Neural cell (in vitro differentiated cells): ENCODE measurements around the gene ZNF407. TPM values are rescaled to one million over a fixed set of nuclear protein-coding genes. Genes with fewer than 3 reads are reported as not detected.

Experiments used
- H2AFZ ChIP-seq: fragments of 200-600, 300-800 bp; sonication (generic), shearing (Covaris generic); 2 replicates; pipeline ENCODE4 v1.6.0; 2014; ENCODE audit warnings: low read depth, mild to moderate bottlenecking, antibody characterized with exemption, low read length, moderate library complexity
- H3F3A ChIP-seq: fragments of 200-600 bp; shearing (Covaris generic); 2 replicates; pipeline ENCODE4 v1.6.1; 2016; ENCODE audit warnings: mild to moderate bottlenecking, moderate library complexity, mixed read lengths, antibody characterized with exemption, low read length; ENCODE audit not compliant: insufficient read depth, poor library complexity, severe bottlenecking
- H3K27ac ChIP-seq: fragments of 200-600, 300-800 bp; sonication (generic), shearing (Covaris generic); 2 replicates; pipeline ENCODE4 v1.5.1; 2014; ENCODE audit warnings: mild to moderate bottlenecking, low read length, moderate library complexity
- H3K27me3 ChIP-seq: fragments of 300-800, 200-600 bp; sonication (generic), shearing (Covaris generic); 2 replicates; pipeline ENCODE4 v1.6.0; 2014; ENCODE audit warnings: mild to moderate bottlenecking, low read depth, low read length, moderate library complexity; ENCODE audit not compliant: insufficient read depth
- H3K36me3 ChIP-seq: fragments of 300-800, 200-600 bp; sonication (generic), shearing (Covaris generic); 2 replicates; pipeline ENCODE4 v1.5.1; 2014; ENCODE audit warnings: mild to moderate bottlenecking, antibody characterized with exemption, low read length, moderate library complexity; ENCODE audit not compliant: insufficient read depth
- H3K4me2 ChIP-seq: fragments of 300-800, 200-600 bp; sonication (generic), shearing (Covaris generic); 2 replicates; pipeline ENCODE4 v1.6.0; 2014; ENCODE audit warnings: mild to moderate bottlenecking, low read length
- H3K4me3 ChIP-seq: fragments of 300-800, 200-600 bp; sonication (generic), shearing (Covaris generic); 2 replicates; pipeline ENCODE4 v1.5.1; 2014; ENCODE audit warnings: mild to moderate bottlenecking, low read length, moderate library complexity
- H3K79me2 ChIP-seq: fragments of 200-600 bp; shearing (Covaris generic); replicated peaks from 2 replicates; pipeline ENCODE4 v1.6.0; 2014; ENCODE audit warnings: mild to moderate bottlenecking, low read length, moderate library complexity; ENCODE audit not compliant: insufficient read depth
- H3K9ac ChIP-seq: fragments of 300-800, 200-600 bp; sonication (generic), shearing (Covaris generic); 2 replicates; pipeline ENCODE4 v1.6.1; 2016; ENCODE audit warnings: mild to moderate bottlenecking, low read length, mixed read lengths
- H3K9me2 ChIP-seq: fragments of 200-600 bp; shearing (Covaris generic); 2 replicates; pipeline ENCODE4 v1.6.1; 2016; ENCODE audit warnings: mild to moderate bottlenecking, low read length, mixed read lengths; ENCODE audit not compliant: insufficient read depth
- H3K9me3 ChIP-seq: fragments of 200-600, 300-800 bp; sonication (generic), shearing (Covaris generic); 2 replicates; pipeline ENCODE4 v1.6.1; 2016; ENCODE audit warnings: mild to moderate bottlenecking, mixed run types, low read length, moderate library complexity, mixed read lengths
- H4K20me1 ChIP-seq: fragments of 200-600 bp; shearing (Covaris generic); 2 replicates; pipeline ENCODE4 v1.6.1; 2016; ENCODE audit warnings: mild to moderate bottlenecking, mixed run types; ENCODE audit not compliant: insufficient read depth
- EP300 ChIP-seq: fragments of 450-650 bp; conservative IDR thresholded peaks from 2 replicates; pipeline ENCODE4 v1.6.1; 2014; ENCODE audit warnings: antibody characterized with exemption, mild to moderate bottlenecking, moderate library complexity; ENCODE audit not compliant: poor library complexity, severe bottlenecking
- EZH2 ChIP-seq: fragments of 200-600, 300-800 bp; shearing (Covaris generic), sonication (generic); IDR thresholded peaks from 2 replicates; pipeline ENCODE4 v1.6.1; 2014; ENCODE audit warnings: antibody characterized with exemption, low read length, borderline replicate concordance, mild to moderate bottlenecking; ENCODE audit not compliant: insufficient read depth, poor library complexity, severe bottlenecking
- MXI1 ChIP-seq: fragments of 450-650 bp; conservative IDR thresholded peaks from 2 replicates; pipeline ENCODE4 v1.6.1; 2014; ENCODE audit warnings: antibody characterized with exemption, mild to moderate bottlenecking; ENCODE audit not compliant: poor library complexity, severe bottlenecking
- POLR2AphosphoS5 ChIP-seq: IDR thresholded peaks from 2 replicates; pipeline ENCODE4 v1.6.1; 2012
- RAD21 ChIP-seq: fragments of 450-650 bp; conservative IDR thresholded peaks from 2 replicates; pipeline ENCODE4 v1.6.1; 2014; ENCODE audit warnings: antibody characterized with exemption, mild to moderate bottlenecking, moderate library complexity
- SMC3 ChIP-seq: fragments of 450-650 bp; conservative IDR thresholded peaks from 2 replicates; pipeline ENCODE4 v1.6.1; 2014; ENCODE audit warnings: antibody characterized with exemption, mild to moderate bottlenecking, moderate library complexity; ENCODE audit not compliant: poor library complexity
- TAF1 ChIP-seq: IDR thresholded peaks from 2 replicates; pipeline ENCODE4 v1.6.1; 2012; ENCODE audit warnings: low read depth
- polyA plus RNA-seq: library from polyadenylated mRNA; depleted of rRNA; stranded (reverse); fragments of >200 nt; gene quantifications from 2 replicates; pipeline ENCODE4 v1.2.3, GENCODE V29; 2014
- TF ChIP-seq, protein P1 (sequence below): fragments of 450-650 bp; IDR thresholded peaks from 2 replicates; pipeline ENCODE4 v1.5.1; 2014; ENCODE audit warnings: antibody characterized with exemption, mild to moderate bottlenecking, moderate library complexity; ENCODE audit not compliant: poor library complexity, severe bottlenecking
- TF ChIP-seq, protein P2 (sequence below): IDR thresholded peaks from 2 replicates; pipeline ENCODE4 v1.6.1; 2012; ENCODE audit warnings: borderline replicate concordance

ZNF407 gene
- polyA plus RNA-seq, 1 donor from 2014 or later, result 2.9 TPM

DNA sequence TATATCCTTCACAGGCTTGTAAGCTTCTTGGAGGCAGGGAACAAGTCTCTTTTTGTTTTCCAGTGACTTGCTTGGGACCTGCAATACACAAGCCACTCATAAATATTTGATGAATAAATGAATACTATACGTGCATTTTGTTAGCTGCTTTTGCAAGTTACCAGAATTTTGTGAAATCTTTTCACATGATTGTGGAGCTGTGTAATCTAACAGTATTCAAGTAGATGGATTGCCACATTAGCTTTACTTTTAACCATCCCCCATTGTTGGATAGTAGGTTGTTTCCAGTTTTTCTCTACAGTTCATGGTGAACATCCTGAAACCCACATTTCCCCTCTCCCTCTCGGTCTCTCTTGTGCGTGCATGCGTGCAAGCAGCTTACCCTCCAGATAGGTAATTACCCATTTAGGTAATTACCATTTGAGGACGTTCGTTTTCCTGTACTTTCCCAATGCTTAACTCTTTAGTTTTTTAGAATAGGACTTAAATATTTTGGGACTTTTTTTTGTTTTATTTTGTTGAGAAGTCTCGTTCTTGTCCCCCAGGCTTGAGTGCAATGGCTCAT is 12.5 kb downstream of the ZNF407 start:
- no peak overlapping the region for H3K9ac ChIP-seq
- no peaks in the 10 kb centered on the region for H4K20me1 ChIP-seq
- H3K9me3 ChIP-seq, result no peaks in the 10 kb centered on the region
- H3K4me3 ChIP-seq, result no peak overlapping the region
- H3K27me3 ChIP-seq, result no peaks in the 10 kb centered on the region
- no peak overlapping the region for H2AFZ ChIP-seq
- H3K9me2 ChIP-seq, result no peaks in the 10 kb centered on the region
- no peaks in the 10 kb centered on the region for H3K79me2 ChIP-seq
- no peaks in the 10 kb centered on the region for H3K36me3 ChIP-seq
- H3K4me2 ChIP-seq, result no peak overlapping the region
- TF ChIP-seq SMC3 (no peak), TAF1 (no peak), POLR2AphosphoS5 (no peak), EZH2 (no peak), RAD21 (no peak), EP300 (no peak), MXI1 (no peak)
- TF ChIP-seq, protein P1, sequence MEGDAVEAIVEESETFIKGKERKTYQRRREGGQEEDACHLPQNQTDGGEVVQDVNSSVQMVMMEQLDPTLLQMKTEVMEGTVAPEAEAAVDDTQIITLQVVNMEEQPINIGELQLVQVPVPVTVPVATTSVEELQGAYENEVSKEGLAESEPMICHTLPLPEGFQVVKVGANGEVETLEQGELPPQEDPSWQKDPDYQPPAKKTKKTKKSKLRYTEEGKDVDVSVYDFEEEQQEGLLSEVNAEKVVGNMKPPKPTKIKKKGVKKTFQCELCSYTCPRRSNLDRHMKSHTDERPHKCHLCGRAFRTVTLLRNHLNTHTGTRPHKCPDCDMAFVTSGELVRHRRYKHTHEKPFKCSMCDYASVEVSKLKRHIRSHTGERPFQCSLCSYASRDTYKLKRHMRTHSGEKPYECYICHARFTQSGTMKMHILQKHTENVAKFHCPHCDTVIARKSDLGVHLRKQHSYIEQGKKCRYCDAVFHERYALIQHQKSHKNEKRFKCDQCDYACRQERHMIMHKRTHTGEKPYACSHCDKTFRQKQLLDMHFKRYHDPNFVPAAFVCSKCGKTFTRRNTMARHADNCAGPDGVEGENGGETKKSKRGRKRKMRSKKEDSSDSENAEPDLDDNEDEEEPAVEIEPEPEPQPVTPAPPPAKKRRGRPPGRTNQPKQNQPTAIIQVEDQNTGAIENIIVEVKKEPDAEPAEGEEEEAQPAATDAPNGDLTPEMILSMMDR, result no peak
- TF ChIP-seq, protein P2, sequence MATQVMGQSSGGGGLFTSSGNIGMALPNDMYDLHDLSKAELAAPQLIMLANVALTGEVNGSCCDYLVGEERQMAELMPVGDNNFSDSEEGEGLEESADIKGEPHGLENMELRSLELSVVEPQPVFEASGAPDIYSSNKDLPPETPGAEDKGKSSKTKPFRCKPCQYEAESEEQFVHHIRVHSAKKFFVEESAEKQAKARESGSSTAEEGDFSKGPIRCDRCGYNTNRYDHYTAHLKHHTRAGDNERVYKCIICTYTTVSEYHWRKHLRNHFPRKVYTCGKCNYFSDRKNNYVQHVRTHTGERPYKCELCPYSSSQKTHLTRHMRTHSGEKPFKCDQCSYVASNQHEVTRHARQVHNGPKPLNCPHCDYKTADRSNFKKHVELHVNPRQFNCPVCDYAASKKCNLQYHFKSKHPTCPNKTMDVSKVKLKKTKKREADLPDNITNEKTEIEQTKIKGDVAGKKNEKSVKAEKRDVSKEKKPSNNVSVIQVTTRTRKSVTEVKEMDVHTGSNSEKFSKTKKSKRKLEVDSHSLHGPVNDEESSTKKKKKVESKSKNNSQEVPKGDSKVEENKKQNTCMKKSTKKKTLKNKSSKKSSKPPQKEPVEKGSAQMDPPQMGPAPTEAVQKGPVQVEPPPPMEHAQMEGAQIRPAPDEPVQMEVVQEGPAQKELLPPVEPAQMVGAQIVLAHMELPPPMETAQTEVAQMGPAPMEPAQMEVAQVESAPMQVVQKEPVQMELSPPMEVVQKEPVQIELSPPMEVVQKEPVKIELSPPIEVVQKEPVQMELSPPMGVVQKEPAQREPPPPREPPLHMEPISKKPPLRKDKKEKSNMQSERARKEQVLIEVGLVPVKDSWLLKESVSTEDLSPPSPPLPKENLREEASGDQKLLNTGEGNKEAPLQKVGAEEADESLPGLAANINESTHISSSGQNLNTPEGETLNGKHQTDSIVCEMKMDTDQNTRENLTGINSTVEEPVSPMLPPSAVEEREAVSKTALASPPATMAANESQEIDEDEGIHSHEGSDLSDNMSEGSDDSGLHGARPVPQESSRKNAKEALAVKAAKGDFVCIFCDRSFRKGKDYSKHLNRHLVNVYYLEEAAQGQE, result no peak
- H3K27ac ChIP-seq, result no peak overlapping the region
- H3F3A ChIP-seq, result no peaks in the 10 kb centered on the region

DNA sequence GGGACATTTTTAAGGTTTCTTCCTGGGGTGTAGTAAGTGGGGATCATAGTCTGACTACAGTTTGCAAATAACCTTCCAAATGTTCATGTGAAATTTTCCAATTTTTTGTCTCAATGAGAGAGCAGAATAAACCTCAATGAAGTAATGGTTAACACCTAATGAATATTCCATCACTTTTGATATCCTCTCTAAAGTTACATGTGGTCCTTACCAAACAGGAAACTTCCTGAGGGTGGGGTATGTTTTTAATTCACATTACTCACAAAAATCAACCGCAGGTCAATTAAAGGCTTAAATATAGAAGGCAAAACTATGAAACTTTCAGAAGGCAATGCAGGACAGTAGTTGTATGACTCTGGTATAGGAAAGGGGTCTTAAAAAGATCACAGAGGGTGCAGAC is 13.2 kb downstream of the ZNF407 start:
- Histone ChIP-seq H3K79me2 (no peaks in the 10 kb centered on the region), H3K4me2 (no peak overlapping the region), H3K9me3 (no peaks in the 10 kb centered on the region), H3K27ac (no peak overlapping the region), H3K9me2 (no peaks in the 10 kb centered on the region), H3K36me3 (no peaks in the 10 kb centered on the region), H2AFZ (no peak overlapping the region), H3F3A (no peaks in the 10 kb centered on the region), H3K9ac (no peak overlapping the region), H3K4me3 (no peak overlapping the region), H3K27me3 (no peaks in the 10 kb centered on the region), H4K20me1 (no peaks in the 10 kb centered on the region)
- no peak for TF ChIP-seq EP300
- no peak for TF ChIP-seq POLR2AphosphoS5
- no peak for TF ChIP-seq TAF1
- TF ChIP-seq RAD21, result no peak
- no peak for TF ChIP-seq EZH2
- no peak for TF ChIP-seq SMC3
- TF ChIP-seq, protein P1, result no peak
- TF ChIP-seq, protein P2, result no peak
- TF ChIP-seq MXI1, result no peak
